Measurements from ENCODE around the gene TUBB4B.
"Not testable (repeated sequence)": the region's sequence is repeated elsewhere in the genome, so short reads cannot be mapped to it uniquely, and the experiment has no call there.

The TUBB4B gene

GRCh38 chr9:137235424-137236237 lies 5.5 kb upstream of the TUBB4B start:
- no peak for DNase-seq (ENCODE audit: extremely low read depth in 1 of 2, low read depth in 1 of 2)

GRCh38 chr9:137236238-137236935 lies 4.7 kb upstream of the TUBB4B start:
- peak; percentile 72 to 85 for DNase-seq (ENCODE audit: extremely low read depth in 1 of 2, low read depth in 1 of 2)

- no peak for DNase-seq (ENCODE audit: extremely low read depth in 1 of 2, low read depth in 1 of 2)
Observed at GRCh38 chr9:137236936-137237421, 4.1 kb upstream of the TUBB4B start.

- DNase-seq (ENCODE audit: extremely low read depth in 1 of 2, low read depth in 1 of 2): no peak
Observed at GRCh38 chr9:137237759-137238726, 3.0 kb upstream of the TUBB4B start.

- not testable (repeated sequence) for DNase-seq (ENCODE audit: extremely low read depth in 1 of 2, low read depth in 1 of 2)
Observed at GRCh38 chr9:137239541-137240200, 1.4 kb upstream of the TUBB4B start.

- DNase-seq (ENCODE audit: extremely low read depth in 1 of 2, low read depth in 1 of 2): peak; percentile 21 to 45
Observed at GRCh38 chr9:137240318-137240840, 708 bp upstream of the TUBB4B start.

GRCh38 chr9:137241490-137242268 lies 592 bp downstream of the TUBB4B start:
- peak; percentile 48 to 56 for DNase-seq (ENCODE audit: extremely low read depth in 1 of 2, low read depth in 1 of 2)

GRCh38 chr9:137242269-137243203 lies 1.4 kb downstream of the TUBB4B start:
- no peak for DNase-seq (ENCODE audit: extremely low read depth in 1 of 2, low read depth in 1 of 2)

GRCh38 chr9:137243266-137243625 lies 2.2 kb downstream of the TUBB4B start:
- DNase-seq (ENCODE audit: extremely low read depth in 1 of 2, low read depth in 1 of 2): not testable (repeated sequence)

GRCh38 chr9:137243626-137244485 lies 2.8 kb downstream of the TUBB4B start:
- DNase-seq (ENCODE audit: extremely low read depth in 1 of 2, low read depth in 1 of 2): no peak

GRCh38 chr9:137244486-137245449 lies 3.7 kb downstream of the TUBB4B start:
- no peak for DNase-seq (ENCODE audit: extremely low read depth in 1 of 2, low read depth in 1 of 2)

GRCh38 chr9:137245450-137246421 lies 4.6 kb downstream of the TUBB4B start:
- DNase-seq (ENCODE audit: extremely low read depth in 1 of 2, low read depth in 1 of 2): no peak

GRCh38 chr9:137247135-137247915 lies 6.2 kb downstream of the TUBB4B start:
- DNase-seq (ENCODE audit: extremely low read depth in 1 of 2, low read depth in 1 of 2): no peak

- no peak for DNase-seq (ENCODE audit: extremely low read depth in 1 of 2, low read depth in 1 of 2)
Observed at GRCh38 chr9:137247916-137248175, 6.8 kb downstream of the TUBB4B start.

All from activated CD8-positive, alpha-beta memory T cell treated with anti-CD3 and anti-CD28 coated beads for 1 hour (primary cell).